Measurements from ENCODE around the gene ITGA7. TPM values are rescaled to one million over a fixed set of nuclear protein-coding genes. Genes with fewer than 3 reads are reported as not detected.

Gene ITGA7
- polyA plus RNA-seq, 1 of the 3 experiments (the other 2 are of a cell fraction) = 19.7 TPM

DNA sequence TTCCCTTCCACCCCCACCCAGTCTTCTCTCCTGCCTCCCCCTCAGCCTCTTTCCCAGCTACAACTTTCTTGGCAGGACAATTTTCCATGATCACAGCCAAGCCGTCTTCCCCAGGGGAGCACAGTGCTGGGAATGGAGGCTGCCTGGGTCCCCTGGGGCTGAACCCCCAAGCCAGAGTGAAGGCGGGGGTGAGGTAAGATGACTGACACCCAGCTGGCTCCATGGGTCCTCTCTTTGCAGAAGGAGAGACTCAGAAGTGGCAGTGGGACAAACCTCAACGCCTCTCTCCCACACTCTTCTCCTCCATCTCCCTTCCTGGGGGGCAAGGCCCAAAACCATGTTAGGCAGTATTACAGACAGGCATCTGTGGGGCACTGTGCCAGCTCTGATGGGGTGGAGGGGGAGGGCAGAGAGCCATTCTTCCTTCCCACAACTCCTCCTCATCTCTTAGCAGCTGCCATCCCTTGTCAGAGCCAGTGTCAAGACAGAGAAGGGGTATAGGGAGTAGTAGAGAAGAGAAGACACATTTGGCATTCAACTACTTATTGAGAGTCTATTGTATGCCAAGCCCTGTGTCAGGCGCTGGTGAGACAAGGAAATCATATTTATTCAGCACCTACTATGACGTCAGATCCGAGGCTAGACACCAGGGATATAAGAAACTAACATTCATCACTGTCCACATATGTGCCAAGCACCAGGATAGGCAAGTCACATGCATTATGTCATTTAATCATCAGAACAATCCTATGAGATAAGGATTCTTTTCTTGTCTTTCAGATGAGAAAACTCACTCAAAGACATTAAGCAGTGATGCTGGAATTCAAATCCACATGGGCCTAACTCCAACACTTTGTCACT is 3.6 kb downstream of the ITGA7 start:
- Histone ChIP-seq H3K79me2 (ENCODE audit: insufficient read depth) (no peaks in the 10 kb centered on the region), H3K36me3 (replicated peaks in 1 of 2; ENCODE audit: control insufficient read depth in 1 of 2, insufficient read depth in 2 of 2, low read length in 1 of 2) (no peaks in the 10 kb centered on the region), H3K4me1 (ENCODE audit: control insufficient read depth in 1 of 2, insufficient read depth in 2 of 2, low read depth in 1 of 2, low read length in 1 of 2) (peaks cover 12 to 13% of the 10 kb centered on the region in 2 experiments; a peak in 2 of 4 replicates), H3K9me3 (no peaks in the 10 kb centered on the region), H3K9me2 (no peaks in the 10 kb centered on the region), H3F3A (replicated peaks; ENCODE audit: insufficient read depth) (no peaks in the 10 kb centered on the region), H2AFZ (ENCODE audit: low read depth) (no peak overlapping the region), H4K20me1 (ENCODE audit: insufficient read depth) (no peaks in the 10 kb centered on the region), H3K4me3 (ENCODE audit: low read depth in 2 of 2, low read length in 1 of 2) (no peak overlapping the region), H3K4me2 (no peak overlapping the region), H3K9ac (no peak overlapping the region), H3K27ac (ENCODE audit: low read depth in 2 of 2, low read length in 1 of 2) (no peak overlapping the region), H3K27me3 (ENCODE audit: insufficient read depth) (no peaks in the 10 kb centered on the region)
- TF ChIP-seq EP300 (IDR thresholded peaks at IDR 0.05; ENCODE audit: borderline replicate concordance in 1 of 2, low read depth in 1 of 2, low read length in 1 of 2) (no peak), FOXJ3 (CRISPR knock-in tag; IDR thresholded peaks at IDR 0.05) (no peak), REST (IDR thresholded peaks at IDR 0.05; ENCODE audit: low read depth, low read length) (no peak)
- POLR2A ChIA-PET = no interaction called here
- WGBS (ENCODE audit: low lambda C conversion rate) = 67% methylated on average over 6 of the region's 6 CpGs
- CTCF ChIA-PET = interaction anchor here (0.9 to 1.3 kb wide), 3 partner anchors 8 to 17 kb away, joined by 3 read pairs; partner anchors contain the start of gene BLOC1S1
- DNase-seq = no peak

DNA sequence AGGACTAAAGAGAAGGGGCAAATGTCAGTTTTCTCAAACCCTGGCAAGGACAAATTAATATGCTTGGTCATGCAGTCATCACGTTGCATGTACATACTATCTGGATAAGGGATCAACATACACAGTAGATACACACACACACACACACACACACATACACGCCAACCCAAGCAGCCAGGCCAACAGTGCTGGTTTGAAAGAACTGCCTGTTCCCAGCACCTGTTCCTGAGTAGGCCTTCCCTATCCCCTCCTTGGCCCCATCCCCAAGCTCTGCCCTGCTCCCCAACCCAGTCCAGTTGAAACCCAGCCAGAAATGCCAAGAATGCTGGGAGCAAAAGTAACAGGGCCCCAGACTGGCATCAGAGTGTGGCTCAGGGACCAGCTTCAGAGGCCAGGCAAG is 4.4 kb downstream of the ITGA7 start:
- CTCF ChIA-PET = interaction anchor here (1.3 to 2.4 kb wide), 2 partner anchors 9 to 17 kb away, joined by 3 to 6 read pairs; partner anchors contain the start of gene RDH5
- no peak for TF ChIP-seq NRF1 (IDR thresholded peaks at IDR 0.05; ENCODE audit: low read depth, low read length)
- TF ChIP-seq GATA2 (CRISPR knock-in tag; IDR thresholded peaks at IDR 0.05) = no peak
- no peak for TF ChIP-seq REST (IDR thresholded peaks at IDR 0.05; ENCODE audit: low read depth, low read length)
- no peak for TF ChIP-seq TAF1 (IDR thresholded peaks at IDR 0.05; ENCODE audit: borderline replicate concordance, low read depth, low read length)
- TF ChIP-seq JUND (IDR thresholded peaks at IDR 0.05) = no peak
- TF ChIP-seq ELF1 (IDR thresholded peaks at IDR 0.05) = no peak
- TF ChIP-seq YY1 (IDR thresholded peaks at IDR 0.05; ENCODE audit: low read depth) = no peak
- no peak for TF ChIP-seq EP300 (IDR thresholded peaks at IDR 0.05; ENCODE audit: borderline replicate concordance in 1 of 2, low read depth in 1 of 2, low read length in 1 of 2)
- no peak for TF ChIP-seq TEAD4 (IDR thresholded peaks at IDR 0.05; ENCODE audit: borderline replicate concordance, insufficient read depth)
- TF ChIP-seq FOXJ3 (CRISPR knock-in tag; IDR thresholded peaks at IDR 0.05) = no peak
- TF ChIP-seq, protein P1, sequence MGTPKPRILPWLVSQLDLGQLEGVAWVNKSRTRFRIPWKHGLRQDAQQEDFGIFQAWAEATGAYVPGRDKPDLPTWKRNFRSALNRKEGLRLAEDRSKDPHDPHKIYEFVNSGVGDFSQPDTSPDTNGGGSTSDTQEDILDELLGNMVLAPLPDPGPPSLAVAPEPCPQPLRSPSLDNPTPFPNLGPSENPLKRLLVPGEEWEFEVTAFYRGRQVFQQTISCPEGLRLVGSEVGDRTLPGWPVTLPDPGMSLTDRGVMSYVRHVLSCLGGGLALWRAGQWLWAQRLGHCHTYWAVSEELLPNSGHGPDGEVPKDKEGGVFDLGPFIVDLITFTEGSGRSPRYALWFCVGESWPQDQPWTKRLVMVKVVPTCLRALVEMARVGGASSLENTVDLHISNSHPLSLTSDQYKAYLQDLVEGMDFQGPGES (IDR thresholded peaks at IDR 0.05; ENCODE audit: low read depth, low read length) = no peak
- TF ChIP-seq EZH2phosphoT487 (IDR thresholded peaks at IDR 0.05; ENCODE audit: borderline replicate concordance, low read depth) = no peak
- no peak for TF ChIP-seq RCOR1 (IDR thresholded peaks at IDR 0.05; ENCODE audit: low read length)
- TF ChIP-seq POLR2AphosphoS5 (IDR thresholded peaks at IDR 0.05; ENCODE audit: low read depth, low read length) = no peak
- TF ChIP-seq RAD21 (IDR thresholded peaks at IDR 0.05; ENCODE audit: low read length) = no peak

More for the DNA sequence above, 4.4 kb downstream of the ITGA7 start:
- Histone ChIP-seq H3K4me1 (ENCODE audit: control insufficient read depth in 1 of 2, insufficient read depth in 2 of 2, low read depth in 1 of 2, low read length in 1 of 2) (peaks cover 8 to 11% of the 10 kb centered on the region in 2 experiments; a peak in 2 of 4 replicates), H3K36me3 (replicated peaks in 1 of 2; ENCODE audit: control insufficient read depth in 1 of 2, insufficient read depth in 2 of 2, low read length in 1 of 2) (no peaks in the 10 kb centered on the region), H2AFZ (ENCODE audit: low read depth) (no peak overlapping the region), H3K4me3 (ENCODE audit: low read depth in 2 of 2, low read length in 1 of 2) (no peak overlapping the region), H3K4me2 (no peak overlapping the region), H3K9me3 (no peaks in the 10 kb centered on the region), H4K20me1 (ENCODE audit: insufficient read depth) (no peaks in the 10 kb centered on the region), H3K27me3 (ENCODE audit: insufficient read depth) (no peaks in the 10 kb centered on the region), H3K79me2 (ENCODE audit: insufficient read depth) (no peaks in the 10 kb centered on the region), H3K27ac (ENCODE audit: low read depth in 2 of 2, low read length in 1 of 2) (no peak overlapping the region), H3F3A (replicated peaks; ENCODE audit: insufficient read depth) (no peaks in the 10 kb centered on the region), H3K9ac (no peak overlapping the region), H3K9me2 (no peaks in the 10 kb centered on the region)
- POLR2A ChIA-PET = no interaction called here
- 67% methylated on average over 1 of the region's 2 CpGs for WGBS (ENCODE audit: low lambda C conversion rate)
- no peak for DNase-seq

Measured in SK-N-SH (cell line).